Mammary epithelial cell (primary cell): Measurements from ENCODE around the gene ASH1L.
"Not testable (repeated sequence)": the region's sequence is repeated elsewhere in the genome, so short reads cannot be mapped to it uniquely, and the experiment has no call there.

Experiments used
- CTCF ChIP-seq, 2 donors: IDR thresholded peaks in 1 of 2; conservative IDR thresholded peaks in 1 of 2; 2 replicates each; pipeline ENCODE4 v1.5.1; 2011 to 2012; ENCODE audit warnings: inconsistent platforms in 2 of 2, low read length in 2 of 2, mild to moderate bottlenecking in 2 of 2, control low read depth in 1 of 2, low read depth in 1 of 2; ENCODE audit not compliant: insufficient read depth in 1 of 2; ENCODE audit errors: extremely low read depth in 1 of 2
- EZH2 ChIP-seq: IDR thresholded peaks from 2 replicates; pipeline ENCODE4 v1.6.1; 2012; ENCODE audit warnings: low read length, inconsistent platforms, borderline replicate concordance

GRCh38 chr1:155411840-155412239, 150.8 kb downstream of the ASH1L start:
- not testable (repeated sequence) for TF ChIP-seq CTCF (conservative IDR thresholded peaks at IDR 0.05 in 1 of 2, IDR thresholded peaks at IDR 0.05 in 1 of 2; ENCODE audit: extremely low read depth in 1 of 2, insufficient read depth in 1 of 2, low read depth in 1 of 2, low read length in 2 of 2); EZH2
